Epidermal melanocyte (primary cell): ENCODE measurements around the gene TNNC2.
A peak's percentile ranks its signal among the peaks of the same experiment; 100 is the strongest.
"Not testable (repeated sequence)": the region's sequence is repeated elsewhere in the genome, so short reads cannot be mapped to it uniquely, and the experiment has no call there.

Experiments used
- DNase-seq: peaks from one replicate; pipeline ENCODE4 v3.0.0; 2011; ENCODE audit warnings: low spot score; ENCODE audit not compliant: insufficient read length

TNNC2 gene

GRCh38 chr20:45822857-45823256 is 4.3 kb downstream of the TNNC2 start:
- no peak for DNase-seq

- no peak for DNase-seq
Observed at GRCh38 chr20:45821947-45822346, 5.2 kb downstream of the TNNC2 start.

GRCh38 chr20:45819466-45819865 is 7.6 kb downstream of the TNNC2 start:
- no peak for DNase-seq

GRCh38 chr20:45818239-45818638 is 8.9 kb downstream of the TNNC2 start:
- DNase-seq: no peak

- no peak for DNase-seq
Observed at GRCh38 chr20:45817376-45818194, 9.5 kb downstream of the TNNC2 start.

GRCh38 chr20:45816951-45817350 is 10.2 kb downstream of the TNNC2 start:
- no peak for DNase-seq

GRCh38 chr20:45814314-45814713 is 12.8 kb downstream of the TNNC2 start:
- DNase-seq: no peak

- DNase-seq: no peak
Observed at GRCh38 chr20:45813489-45813888, 13.6 kb downstream of the TNNC2 start.

GRCh38 chr20:45813006-45813340 is 14.1 kb downstream of the TNNC2 start:
- DNase-seq: no peak

GRCh38 chr20:45812157-45813005 is 14.7 kb downstream of the TNNC2 start, which contains the start of gene UBE2C:
Gene UBE2C, plus strand, starts transcription at chr20:45812644. Its CDS starts 52 bp downstream, at chr20:45812696.
- peak; percentile 100 for DNase-seq

GRCh38 chr20:45810191-45810970 is 16.7 kb downstream of the TNNC2 start:
- no peak for DNase-seq

GRCh38 chr20:45801851-45802250 is 25.3 kb downstream of the TNNC2 start:
- no peak for DNase-seq

- no peak for DNase-seq
Observed at GRCh38 chr20:45798935-45799642, 28.0 kb downstream of the TNNC2 start.

- DNase-seq: not testable (repeated sequence)
Observed at GRCh38 chr20:45797955-45798354, 29.2 kb downstream of the TNNC2 start.

- DNase-seq: not testable (repeated sequence)
Observed at GRCh38 chr20:45797510-45797909, 29.6 kb downstream of the TNNC2 start.

- no peak for DNase-seq
Observed at GRCh38 chr20:45796337-45797065, 30.6 kb downstream of the TNNC2 start.

GRCh38 chr20:45792317-45793118 is 34.6 kb downstream of the TNNC2 start:
- no peak for DNase-seq

- DNase-seq: no peak
Observed at GRCh38 chr20:45788351-45788750, 38.8 kb downstream of the TNNC2 start.

- no peak for DNase-seq
Observed at GRCh38 chr20:45783656-45784294, 43.3 kb downstream of the TNNC2 start.
